Endothelial cell of umbilical vein (primary cell): ENCODE data around the gene TLE4. TPM values are rescaled to one million over a fixed set of nuclear protein-coding genes. Genes with fewer than 3 reads are reported as not detected.

Experiments used
- BruUV-seq: library from RNA; stranded (reverse); fragments of 400-500 nt; replicated peaks from 2 replicates; lab custom pipeline; 2021; lab: Mats Ljungman, UMichigan
- CTCF ChIA-PET: fragments of 300-600, 350-600 bp; sonication (Branson Sonifier 250); formaldehyde crosslinking; loops from one replicate; lab custom pipeline; 2021; ENCODE audit warnings: antibody characterized with exemption, inconsistent platforms; lab: Charles Lee
- POLR2A ChIA-PET: fragments of 300-600, 350-600 bp; sonication (Branson Sonifier 250); formaldehyde crosslinking; loops from one replicate; lab custom pipeline; 2021; ENCODE audit warnings: antibody characterized with exemption, inconsistent platforms; lab: Charles Lee
- DNase-seq: peaks from one replicate; pipeline ENCODE4 v3.0.0-alpha.2; 2011; ENCODE audit warnings: low read depth, low spot score
- FAIRE-seq: peaks from 2 replicates; lab custom pipeline; 2011; peaks lifted over from hg19 to GRCh38; lab: Jason Lieb, UNC
- H2AFZ ChIP-seq: 2 replicates; pipeline ENCODE4 v1.6.0; 2012; ENCODE audit warnings: low read depth, low read length, control low read depth, inconsistent platforms
- H3K27ac ChIP-seq: 2 replicates; pipeline ENCODE4 v1.5.1; 2011; ENCODE audit warnings: low read depth, mild to moderate bottlenecking, control low read depth, low read length, moderate library complexity; ENCODE audit not compliant: insufficient read depth
- H3K27me3 ChIP-seq, 2 experiments: 2 replicates each; pipeline versions ENCODE4 v1.6.0 to v1.6.1; 2011; ENCODE audit warnings: low read length in 2 of 2, mixed read lengths in 1 of 2; ENCODE audit not compliant: control insufficient read depth in 2 of 2, insufficient read depth in 2 of 2
- H3K36me3 ChIP-seq, 2 experiments: 2 replicates in 1 of 2; 3 replicates in 1 of 2; pipeline ENCODE4 v1.5.1; 2011; ENCODE audit warnings: low read length in 2 of 2, mild to moderate bottlenecking in 1 of 2, moderate library complexity in 1 of 2; ENCODE audit not compliant: control insufficient read depth in 2 of 2, insufficient read depth in 2 of 2; ENCODE audit errors: extremely low read depth in 1 of 2
- H3K4me1 ChIP-seq: 3 replicates; pipeline ENCODE4 v1.5.1; 2011; ENCODE audit warnings: mild to moderate bottlenecking, low read length; ENCODE audit not compliant: control insufficient read depth, insufficient read depth; ENCODE audit errors: extremely low read depth
- H3K4me2 ChIP-seq: 2 replicates; pipeline ENCODE4 v1.6.1; 2011; ENCODE audit warnings: low read length, control low read depth, mixed read lengths; ENCODE audit not compliant: insufficient read depth
- H3K4me3 ChIP-seq, 3 experiments: fragments of 200-600 bp in 1 of 3; sonication (generic), shearing (Covaris generic) in 1 of 3; replicated peaks in 1 of 3; 2 replicates each; pipeline ENCODE4 v1.5.1; 2011 to 2016; ENCODE audit warnings: control low read depth in 3 of 3, low read length in 3 of 3, mild to moderate bottlenecking in 2 of 3, inconsistent platforms in 1 of 3, low read depth in 1 of 3, moderate library complexity in 1 of 3; ENCODE audit not compliant: insufficient read depth in 1 of 3
- H3K79me2 ChIP-seq: 2 replicates; pipeline ENCODE4 v1.6.0; 2012; ENCODE audit warnings: low read length, inconsistent platforms; ENCODE audit not compliant: control insufficient read depth, insufficient read depth
- H3K9ac ChIP-seq: replicated peaks from 2 replicates; pipeline ENCODE3; 2011; ENCODE audit warnings: low read length, control low read depth; ENCODE audit not compliant: insufficient read depth; ENCODE audit errors: extremely low read depth
- H3K9me1 ChIP-seq: replicated peaks from 3 replicates; pipeline ENCODE4 v1.6.0; 2011; ENCODE audit warnings: mild to moderate bottlenecking, low read length; ENCODE audit not compliant: control insufficient read depth, insufficient read depth; ENCODE audit errors: extremely low read depth
- H3K9me3 ChIP-seq: replicated peaks from 2 replicates; pipeline ENCODE4 v1.5.1; 2012; ENCODE audit warnings: low read length, inconsistent platforms; ENCODE audit not compliant: control insufficient read depth, insufficient read depth
- H4K20me1 ChIP-seq: replicated peaks from 2 replicates; pipeline ENCODE3; 2011; ENCODE audit warnings: mild to moderate bottlenecking, low read length; ENCODE audit not compliant: control insufficient read depth, insufficient read depth; ENCODE audit errors: extremely low read depth
- CTCF ChIP-seq, 2 donors: IDR thresholded peaks; 1 replicate in 1 of 2; 2 replicates in 1 of 2; pipeline ENCODE4 v1.5.1; 2011; ENCODE audit warnings: low read length in 2 of 2, mild to moderate bottlenecking in 2 of 2, moderate library complexity in 2 of 2, control low read depth in 1 of 2, inconsistent platforms in 1 of 2, low read depth in 1 of 2; ENCODE audit not compliant: insufficient read depth in 1 of 2; ENCODE audit errors: extremely low read depth in 1 of 2
- EZH2 ChIP-seq: IDR thresholded peaks from 2 replicates; pipeline ENCODE4 v1.6.1; 2012; ENCODE audit warnings: borderline replicate concordance, low read depth, mild to moderate bottlenecking, moderate library complexity, low read length, inconsistent platforms; ENCODE audit not compliant: severe bottlenecking
- FOS ChIP-seq: IDR thresholded peaks from 2 replicates; pipeline ENCODE4 v1.6.1; 2011; ENCODE audit warnings: mild to moderate bottlenecking, low read length, moderate library complexity, borderline replicate concordance; ENCODE audit not compliant: insufficient read depth
- GATA2 ChIP-seq: IDR thresholded peaks from 2 replicates; pipeline ENCODE4 v1.7.0; 2011; ENCODE audit warnings: low read depth, mild to moderate bottlenecking, moderate library complexity, mixed read lengths, low read length; ENCODE audit not compliant: insufficient read length, insufficient read depth
- JUN ChIP-seq: IDR thresholded peaks from 2 replicates; pipeline ENCODE4 v1.6.1; 2011; ENCODE audit warnings: borderline replicate concordance, low read depth; ENCODE audit not compliant: insufficient read length, insufficient read depth
- MAX ChIP-seq: IDR thresholded peaks from 2 replicates; pipeline ENCODE4 v1.6.1; 2011; ENCODE audit not compliant: insufficient read depth, insufficient read length
- MYC ChIP-seq: IDR thresholded peaks from one replicate; pipeline ENCODE4 v1.6.1; 2011; ENCODE audit warnings: mild to moderate bottlenecking, low read depth, low read length
- POLR2A ChIP-seq: IDR thresholded peaks from 2 replicates; pipeline ENCODE4 v1.6.1; 2012; ENCODE audit warnings: low read depth, mild to moderate bottlenecking, control low read depth, low read length
- POLR2AphosphoS5 ChIP-seq: IDR thresholded peaks from 2 replicates; pipeline ENCODE4 v1.6.1; 2012; ENCODE audit warnings: low read depth, mild to moderate bottlenecking, control low read depth, low read length, moderate library complexity; ENCODE audit not compliant: insufficient read depth
- dilution Hi-C: fragments of 300-500 bp; cut with MboI; formaldehyde crosslinking; loops from one replicate; pipeline ENCODE4 v1.15.0; 2019; ENCODE audit warnings: low sequenced_read_pairs; ENCODE audit not compliant: extremely low pct_ligation_motif_present
- intact Hi-C: fragments of 100-400 bp; cut with micrococcal nuclease; formaldehyde crosslinking; loops from one replicate; pipeline ENCODE4 v1.10.0; 2022
- polyA plus RNA-seq, 4 experiments: library from polyadenylated mRNA; depleted of rRNA in 3 of 4; stranded (reverse) in 3 of 4; unstranded in 1 of 4; fragments of >200 nt; gene quantifications; 2 replicates each; pipeline versions ENCODE4 v1.2.1 to v1.2.3, GENCODE V29; 2011 to 2012; ENCODE audit warnings: missing spikeins in 1 of 4
- total RNA-seq: library from RNA; stranded (reverse); gene quantifications from 2 replicates; pipeline ENCODE4 v1.2.3, GENCODE V29; 2021

Gene TLE4
- total and polyA plus RNA-seq, 2 donors (not counting 3 experiments of a cell fraction or from before 2014, with no cell fraction given): 31.4 to 32.3 TPM

DNA sequence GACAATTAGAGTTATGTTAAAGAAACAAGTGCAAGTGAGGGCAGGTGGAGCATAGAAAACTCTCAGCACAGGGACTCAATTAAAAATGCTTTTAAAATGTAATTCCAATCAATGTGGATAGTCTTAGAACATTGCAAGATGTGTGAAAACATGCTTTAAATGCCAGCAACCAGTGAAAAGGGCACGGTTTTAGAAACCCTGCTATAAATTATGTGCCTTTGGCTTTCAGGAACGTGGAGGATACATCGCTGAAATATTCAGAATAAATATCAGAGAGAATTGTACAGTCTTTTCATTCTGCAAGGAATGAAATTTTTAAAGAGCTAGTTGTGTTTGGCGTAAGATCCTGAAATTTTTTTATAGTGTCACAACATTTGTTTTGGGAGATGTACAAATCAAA, 101.1 kb downstream of the TLE4 start:
- ChIA-PET POLR2A (no interaction called here), CTCF (interaction anchor here (1.5 kb wide), 1 partner anchor 10 kb away, joined by 4 read pairs; no protein-coding TSS in a partner anchor)
- Histone ChIP-seq H3K9ac (no peak overlapping the region), H2AFZ (no peak overlapping the region), H3K4me2 (no peak overlapping the region), H3K4me1 (no peaks in the 10 kb centered on the region), H3K79me2 (no peaks in the 10 kb centered on the region), H3K36me3 (no peaks in the 10 kb centered on the region), H3K4me3 (no peak overlapping the region), H3K27me3 (no peaks in the 10 kb centered on the region), H3K27ac (no peak overlapping the region), H3K9me1 (no peaks in the 10 kb centered on the region), H4K20me1 (no peaks in the 10 kb centered on the region), H3K9me3 (no peaks in the 10 kb centered on the region)
- FAIRE-seq: no peak
- no peak for TF ChIP-seq MYC
- TF ChIP-seq CTCF (IDR thresholded peaks at IDR 0.05; ENCODE audit: extremely low read depth in 1 of 2, insufficient read depth in 1 of 2, low read depth in 1 of 2, low read length in 2 of 2): no peak
- TF ChIP-seq MAX: no peak
- no peak for TF ChIP-seq GATA2
- TF ChIP-seq FOS: no peak
- no peak for TF ChIP-seq JUN
- no peak for TF ChIP-seq EZH2
- TF ChIP-seq POLR2AphosphoS5: no peak
- TF ChIP-seq POLR2A: no peak
- no peak for DNase-seq
- dilution Hi-C loops (no loop called here), intact Hi-C loops (no loop called here)
- no TSS peak for BruUV-seq
